NCI-H146 treated with DMSO at 0.1 percent for 48 hours (cell line): Measurements from ENCODE around the gene PLEKHB1.

Source experiments
- DNase-seq: peaks from one replicate; lab custom pipeline; 2025; ENCODE audit not compliant: unreplicated experiment; lab: John Stamatoyannopoulos, UW

The PLEKHB1 gene

DNA sequence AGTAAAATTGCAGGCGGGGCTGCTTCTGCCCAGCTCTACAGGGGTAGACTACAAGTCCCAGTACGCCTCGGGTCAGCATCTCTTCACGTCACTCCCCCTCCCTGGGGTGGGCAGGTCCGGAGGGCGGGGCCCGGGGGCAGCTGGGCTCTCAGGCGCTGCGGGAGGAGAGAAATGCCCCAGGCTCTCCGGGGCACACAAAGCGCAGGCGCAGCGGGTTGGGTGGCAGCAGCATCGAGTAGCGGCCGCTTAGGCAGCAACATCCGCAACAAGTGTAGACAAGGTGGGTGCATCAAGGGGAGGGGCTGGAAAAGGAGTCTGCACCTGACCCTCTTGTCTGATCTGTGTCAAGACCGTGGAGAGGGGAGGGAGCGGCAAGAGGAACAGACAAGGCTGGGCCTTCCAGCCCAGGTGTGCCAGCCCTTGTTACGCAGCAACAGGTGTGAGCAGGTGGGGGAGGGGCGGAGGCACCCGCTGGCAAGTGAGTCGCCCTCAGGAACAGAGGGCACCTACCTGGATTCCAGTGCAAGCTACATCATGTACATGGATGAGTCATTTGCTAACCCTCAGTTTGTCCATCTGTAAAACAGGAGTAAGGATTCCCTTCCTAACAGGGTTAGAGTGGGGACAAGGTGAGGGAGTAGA is 1.2 kb downstream of the PLEKHB1 start:
- DNase-seq = peak; percentile 86

DNA sequence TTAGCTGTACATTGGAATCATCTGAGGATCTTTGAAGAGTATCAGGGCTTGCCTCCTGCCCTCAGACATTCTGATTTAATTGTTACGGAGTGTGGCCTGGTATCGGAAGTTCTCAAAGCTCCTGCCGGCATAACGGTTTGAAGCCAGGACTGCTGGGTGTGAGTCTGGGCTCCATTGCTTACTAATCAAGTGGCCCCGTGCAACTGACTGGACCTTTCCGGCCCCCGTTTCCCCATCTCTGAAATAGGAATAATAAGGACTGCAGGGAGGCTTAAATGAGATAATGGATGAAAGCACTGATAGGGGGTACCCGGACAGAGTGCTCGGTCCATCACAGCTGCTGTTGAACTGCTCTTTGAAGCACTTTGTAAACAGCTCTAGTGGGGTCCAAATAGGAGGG is 1.7 kb downstream of the PLEKHB1 start:
- DNase-seq = no peak

DNA sequence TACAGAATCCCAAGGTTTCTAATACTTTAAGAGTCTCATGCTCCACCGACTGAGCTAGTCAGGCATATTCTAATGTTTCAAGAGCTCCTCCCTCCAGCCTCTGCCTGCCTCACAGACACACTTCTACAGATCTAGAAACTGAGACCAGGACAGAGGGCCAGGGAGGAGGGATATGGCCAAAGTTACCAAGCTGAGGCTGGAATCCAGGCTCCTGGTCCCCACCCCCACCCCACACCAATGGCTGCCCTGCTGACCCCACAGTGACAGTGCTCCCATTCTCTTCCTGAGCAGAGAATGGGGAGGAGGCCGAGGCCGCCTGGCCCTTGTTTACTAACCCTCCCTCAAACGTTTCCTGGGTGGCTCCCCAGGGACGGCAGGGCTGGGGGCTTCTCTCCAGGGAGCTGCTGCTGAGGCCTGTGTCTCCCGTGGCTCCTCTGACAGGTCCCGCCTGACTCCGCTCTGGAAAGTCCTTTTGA is 2.2 kb downstream of the PLEKHB1 start:
- no peak for DNase-seq

DNA sequence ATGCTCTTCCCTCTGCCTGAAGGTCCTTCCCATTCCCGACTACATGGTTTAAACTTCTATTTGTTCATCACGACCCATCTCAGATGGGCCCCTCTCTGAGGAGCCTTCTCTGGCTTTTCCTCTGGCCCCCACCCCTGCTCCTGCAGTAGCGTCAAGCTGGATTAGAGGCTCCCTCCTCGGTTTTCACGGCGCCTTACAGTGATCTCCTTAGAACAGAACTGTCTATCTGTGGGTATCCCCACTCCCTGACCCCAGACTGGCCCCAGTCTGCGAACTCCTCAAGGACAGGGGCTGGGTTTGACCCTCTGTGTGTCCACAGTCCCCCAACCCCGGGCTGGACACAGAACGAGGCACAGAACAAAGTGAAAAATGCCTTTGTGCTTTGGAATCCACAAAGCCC is 2.8 kb downstream of the PLEKHB1 start:
- DNase-seq = no peak

DNA sequence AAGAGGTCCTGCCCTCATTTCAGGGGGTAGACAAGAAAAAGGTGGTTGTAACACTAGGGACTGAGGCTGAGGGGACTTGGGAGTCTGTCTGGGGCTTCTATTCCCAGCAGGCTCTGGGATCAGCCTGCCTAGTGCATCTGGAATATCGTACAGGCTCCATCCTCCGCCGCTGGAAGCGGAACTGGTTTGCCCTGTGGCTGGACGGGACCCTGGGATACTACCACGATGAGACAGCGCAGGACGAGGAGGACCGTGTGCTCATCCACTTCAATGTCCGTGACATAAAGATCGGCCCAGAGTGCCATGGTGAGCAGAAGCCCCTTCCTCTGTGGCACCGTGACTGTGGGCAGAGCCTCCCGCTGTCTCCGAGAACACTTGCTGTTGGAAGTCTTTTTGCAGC is 4.0 kb downstream of the PLEKHB1 start:
- no peak for DNase-seq

DNA sequence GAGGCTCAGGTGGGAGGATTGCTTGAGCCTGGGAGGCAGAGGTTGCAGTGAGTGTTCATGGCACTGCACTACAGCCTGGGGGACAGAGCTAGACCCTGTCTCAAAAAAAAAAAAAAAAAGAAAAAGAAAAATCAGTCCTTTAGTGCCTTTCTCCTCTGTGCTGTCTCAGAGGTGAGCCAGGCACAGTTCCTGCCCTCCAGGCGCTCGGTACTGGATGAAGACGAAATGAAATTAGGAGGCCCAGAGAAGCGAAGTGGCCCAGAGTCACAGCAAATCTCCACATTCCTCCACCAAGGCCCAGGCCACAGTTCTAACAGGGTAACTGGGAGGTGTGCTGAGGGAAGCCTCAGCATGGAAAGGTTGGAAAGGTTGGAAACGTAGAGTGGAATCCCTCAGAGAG is 4.9 kb downstream of the PLEKHB1 start:
- no peak for DNase-seq

DNA sequence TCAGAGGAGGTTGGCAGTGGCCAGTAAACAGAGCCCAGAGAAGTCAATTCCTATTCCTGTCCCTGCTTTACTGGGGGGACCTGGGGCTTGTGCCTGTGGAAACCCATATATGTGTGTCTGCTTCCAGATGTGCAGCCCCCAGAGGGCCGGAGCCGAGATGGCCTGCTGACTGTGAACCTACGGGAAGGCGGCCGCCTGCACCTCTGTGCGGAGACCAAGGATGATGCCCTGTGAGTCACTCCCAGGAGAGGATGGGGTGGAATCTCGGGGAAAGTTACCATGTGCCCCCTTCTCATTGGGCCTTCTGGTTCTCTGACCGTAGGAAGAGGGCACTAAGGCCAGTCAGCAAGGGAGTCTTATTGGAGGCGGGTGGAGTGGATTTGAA is 5.3 kb downstream of the PLEKHB1 start:
- no peak for DNase-seq

DNA sequence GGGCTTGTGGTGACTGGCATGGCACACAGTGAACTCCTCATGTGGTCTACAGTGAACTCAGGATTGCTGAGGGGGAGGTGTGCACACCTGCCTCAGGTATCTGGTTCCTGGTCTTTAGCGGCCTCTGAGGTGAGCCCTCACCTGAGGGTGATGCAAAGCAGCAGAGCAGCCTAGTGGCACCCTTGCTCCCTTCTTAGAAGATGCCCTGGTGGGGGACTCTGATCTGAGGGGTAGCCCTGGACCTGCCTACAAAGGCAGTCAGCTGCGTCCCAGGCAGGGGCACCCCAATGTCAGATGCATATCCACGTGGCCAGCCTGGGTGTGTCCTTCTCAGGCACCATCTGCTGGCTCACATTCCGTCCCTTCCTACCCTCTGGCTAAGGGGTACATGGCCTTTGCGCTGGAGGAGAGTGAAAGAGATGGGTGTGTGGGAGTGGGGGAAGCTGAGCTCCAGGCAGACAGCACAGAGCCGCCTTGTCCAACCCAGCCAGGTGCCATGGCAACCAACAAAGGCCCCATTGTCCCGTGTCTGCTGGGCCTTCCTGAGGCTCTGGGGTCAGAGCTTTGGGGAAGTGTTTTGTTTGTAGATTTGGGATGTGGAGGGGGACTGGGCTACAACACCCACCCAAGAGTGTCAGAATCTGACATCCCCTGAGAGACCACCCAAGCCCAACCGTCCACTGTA is 5.8 kb downstream of the PLEKHB1 start:
- peak; percentile 5 for DNase-seq

DNA sequence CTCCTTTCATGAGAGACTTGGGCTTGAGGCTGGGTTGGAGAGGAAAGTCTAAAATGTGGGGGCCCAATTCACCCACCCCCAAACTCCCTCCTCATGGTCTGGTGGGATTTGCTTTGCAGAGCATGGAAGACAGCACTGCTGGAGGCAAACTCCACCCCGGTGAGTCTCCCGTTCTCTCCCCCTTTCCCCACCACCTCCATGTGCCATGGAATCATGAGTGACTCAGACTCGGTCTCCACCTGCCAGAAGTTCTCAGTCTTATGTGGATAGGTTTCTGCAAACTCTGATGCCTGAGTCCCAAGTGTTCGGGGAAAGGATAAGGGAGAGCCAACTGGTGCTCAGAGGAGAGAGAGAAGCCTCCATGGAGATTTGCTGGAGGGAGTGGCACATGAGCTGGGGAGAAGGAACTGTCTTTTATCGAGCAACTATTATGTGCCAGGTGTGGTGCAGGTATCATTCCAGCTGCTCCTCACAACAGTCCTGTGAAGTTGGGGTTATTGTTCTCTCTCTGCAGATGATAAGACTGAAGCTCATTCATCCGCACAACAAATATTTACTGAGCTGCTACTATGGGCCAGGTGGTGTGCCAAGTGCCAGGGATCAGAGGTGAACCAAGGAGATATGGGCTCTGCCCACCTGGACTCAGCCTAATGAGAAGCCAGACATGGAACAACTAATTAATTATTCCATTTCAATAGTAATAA is 6.6 kb downstream of the PLEKHB1 start:
- DNase-seq = peak; percentile 41

DNA sequence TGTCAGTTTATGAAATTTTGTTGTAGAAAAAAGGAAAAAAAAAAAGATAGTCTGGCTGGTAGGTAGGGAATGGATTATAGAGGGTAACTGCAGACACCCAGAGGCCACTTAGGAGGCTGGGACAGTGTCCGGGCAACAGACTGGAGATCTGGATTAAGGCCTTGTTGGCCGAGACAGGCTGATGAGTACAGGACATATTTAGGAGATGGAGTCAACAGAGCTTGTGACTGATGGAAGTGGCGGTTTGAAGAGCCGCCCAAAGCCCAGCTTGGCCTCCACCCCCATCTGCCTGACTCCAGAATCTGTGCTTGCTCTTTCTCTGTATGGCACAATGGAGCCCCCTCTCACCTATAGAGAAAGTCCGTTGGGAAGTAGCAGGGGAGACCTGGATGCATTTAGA is 7.6 kb downstream of the PLEKHB1 start:
- DNase-seq = no peak

DNA sequence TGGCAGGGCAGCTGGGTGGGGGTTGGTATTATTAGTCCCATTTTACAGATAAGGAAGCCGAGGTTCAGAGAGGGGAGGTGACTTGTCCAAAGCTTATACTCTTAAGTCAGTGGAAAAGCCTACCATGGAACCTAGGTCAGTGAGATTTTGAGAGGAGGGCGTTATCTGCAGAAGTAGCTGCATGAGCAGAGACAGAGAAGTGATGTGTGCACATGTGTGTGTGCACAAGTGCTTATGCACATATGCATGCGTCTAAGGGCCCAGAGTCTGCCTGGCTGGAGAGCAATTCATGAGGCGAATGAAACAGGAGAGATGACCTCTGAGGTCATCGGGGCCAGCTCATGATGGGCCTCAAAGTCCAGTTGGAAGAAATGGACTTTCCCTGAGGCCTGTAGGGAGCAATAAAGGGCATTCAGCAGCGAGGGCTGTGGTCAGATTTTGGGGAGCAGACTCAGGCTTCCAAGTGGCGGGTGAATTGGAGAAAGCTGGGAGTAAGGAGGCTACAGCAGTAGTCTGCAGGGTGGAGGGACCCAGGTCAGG is 8.2 kb downstream of the PLEKHB1 start:
- DNase-seq = no peak

DNA sequence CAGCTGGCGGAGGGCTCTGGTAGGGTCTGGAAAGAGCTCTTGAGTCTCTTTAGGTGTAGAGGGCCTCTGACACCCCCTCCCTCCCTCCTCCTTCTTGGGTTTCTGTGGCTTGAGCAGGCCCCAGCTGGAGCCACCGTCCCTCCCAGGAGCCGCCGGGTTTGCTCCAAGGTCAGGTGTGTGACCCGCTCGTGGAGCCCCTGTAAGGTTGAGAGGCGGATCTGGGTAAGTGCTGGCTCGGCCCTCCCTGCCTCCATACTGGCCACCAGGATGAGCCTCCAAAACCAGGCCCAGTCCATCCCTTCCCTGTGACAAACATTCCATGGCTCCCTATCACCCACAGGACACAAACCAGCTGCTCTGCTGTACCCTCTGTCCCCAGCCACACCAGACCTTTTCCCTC is 9.3 kb downstream of the PLEKHB1 start:
- DNase-seq = no peak

DNA sequence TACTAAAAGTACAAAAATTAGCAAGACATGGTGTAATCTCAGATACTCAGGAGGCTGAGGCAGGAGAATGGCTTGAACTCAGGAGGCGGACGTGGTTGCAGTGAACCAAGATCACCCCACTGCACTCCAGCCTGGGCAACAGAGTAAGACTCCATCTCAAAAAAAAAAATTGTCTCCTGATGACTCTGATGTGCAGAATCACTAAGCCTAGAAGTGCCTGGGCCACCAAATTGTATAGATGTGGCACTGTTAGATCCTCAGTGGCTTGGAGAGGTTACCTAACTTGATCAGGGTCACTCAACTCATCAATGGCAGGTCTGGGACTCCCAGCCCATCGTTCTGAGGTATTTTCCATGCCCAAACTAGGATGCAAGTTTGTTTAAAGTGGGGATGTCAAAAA is 10.6 kb downstream of the PLEKHB1 start:
- DNase-seq = no peak

DNA sequence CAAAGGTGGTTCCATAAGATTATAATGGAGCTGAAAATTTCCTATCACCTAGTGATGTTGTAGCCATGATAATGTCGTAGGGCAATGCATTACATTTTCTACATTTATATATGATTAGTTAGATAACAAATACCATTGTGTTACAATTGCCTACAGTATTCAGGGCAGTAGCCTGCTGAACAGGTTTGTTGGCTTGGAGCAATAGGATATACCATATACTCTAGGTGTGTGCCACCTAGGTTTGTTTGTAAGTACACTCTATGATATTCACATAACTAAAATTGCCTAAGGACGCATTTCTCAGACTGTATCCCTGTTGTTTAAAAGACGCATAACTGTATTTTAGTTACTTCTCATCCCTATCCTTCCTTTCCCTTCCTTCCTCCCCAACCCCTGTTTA is 13.6 kb downstream of the PLEKHB1 start:
- no peak for DNase-seq

DNA sequence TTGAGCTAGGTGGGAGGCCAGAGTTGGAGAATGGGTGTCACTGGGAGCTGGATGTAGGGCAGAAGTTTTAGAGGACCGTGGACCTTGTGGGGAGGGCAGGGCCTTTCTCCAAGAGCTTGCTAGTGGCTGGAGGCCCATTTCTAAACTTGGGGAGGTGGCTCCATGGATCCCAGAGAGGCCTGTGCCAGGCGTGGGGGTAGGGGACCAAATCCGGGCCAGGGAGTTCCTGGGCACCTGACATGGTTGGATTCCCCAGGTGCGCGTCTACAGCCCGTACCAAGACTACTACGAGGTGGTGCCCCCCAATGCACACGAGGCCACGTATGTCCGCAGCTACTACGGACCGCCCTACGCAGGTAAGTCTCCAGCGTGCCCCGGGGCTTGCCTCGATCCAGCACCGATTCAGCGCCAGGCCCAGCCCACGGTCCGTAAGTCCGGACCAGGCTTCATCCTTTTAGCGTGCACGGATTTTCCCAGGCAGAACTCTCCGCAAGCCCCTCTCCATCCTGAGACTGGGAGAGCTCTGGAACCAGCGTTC is 14.2 kb downstream of the PLEKHB1 start:
- DNase-seq = no peak

DNA sequence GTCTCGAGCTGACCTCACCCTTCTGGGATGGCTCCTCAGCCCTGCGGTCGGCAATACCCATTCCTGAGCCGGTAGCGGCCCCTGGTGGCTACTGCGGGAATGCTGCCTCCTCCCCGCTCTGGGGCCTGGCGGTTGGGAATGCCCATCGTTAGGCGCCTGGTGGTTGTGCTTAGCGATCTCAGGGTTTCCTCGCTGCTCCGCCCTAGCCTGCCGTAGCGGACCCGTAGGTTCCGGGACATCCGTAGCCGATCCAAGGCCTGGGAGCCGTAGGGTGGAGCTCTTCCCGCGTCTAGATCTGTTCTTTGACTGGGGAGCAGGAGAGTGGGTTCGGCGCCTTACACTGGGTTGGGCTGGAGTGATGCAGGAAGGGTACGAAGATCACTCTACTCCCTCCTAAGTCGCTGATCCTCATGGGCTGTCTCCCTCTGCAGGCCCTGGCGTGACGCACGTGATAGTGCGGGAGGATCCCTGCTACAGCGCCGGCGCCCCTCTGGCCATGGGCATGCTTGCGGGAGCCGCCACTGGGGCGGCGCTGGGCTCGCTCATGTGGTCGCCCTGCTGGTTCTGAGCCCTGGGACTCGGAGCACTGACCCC is 14.8 kb downstream of the PLEKHB1 start:
- no peak for DNase-seq

DNA sequence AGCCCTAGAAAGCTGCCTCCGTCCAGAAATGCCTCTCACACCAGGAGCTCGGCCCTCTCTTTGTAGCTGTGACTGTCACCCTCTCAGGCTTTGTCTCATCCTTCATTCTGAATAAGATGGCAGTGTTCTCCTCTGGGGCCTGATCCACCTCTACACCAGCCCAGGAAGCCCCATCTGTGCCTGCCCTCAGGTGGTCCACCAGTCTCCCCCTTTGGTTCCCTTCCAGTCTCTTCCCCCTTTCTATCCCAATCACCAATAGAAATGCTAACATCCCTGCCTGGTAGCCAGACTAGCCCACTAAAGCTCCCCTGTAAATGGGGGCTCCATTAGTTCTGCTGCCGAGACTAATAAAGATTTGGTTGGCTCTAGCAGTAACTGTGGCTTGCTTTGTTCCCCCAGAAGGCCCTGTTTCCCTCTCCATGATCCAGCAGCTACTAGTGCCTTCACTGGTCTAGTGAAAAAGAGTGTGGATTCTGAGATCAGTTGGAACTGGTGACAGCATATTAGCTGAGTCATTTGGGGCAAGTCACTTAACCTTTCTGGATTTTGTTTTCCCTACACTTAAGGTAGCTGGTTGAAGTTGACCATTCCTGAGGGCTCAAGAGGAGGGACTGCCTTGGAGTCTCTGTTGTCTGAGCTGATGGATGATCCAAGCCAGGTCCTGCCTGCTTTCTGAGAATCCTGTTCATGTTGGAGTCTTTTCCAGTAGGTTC is 16.2 kb downstream of the PLEKHB1 start:
- no peak for DNase-seq

DNA sequence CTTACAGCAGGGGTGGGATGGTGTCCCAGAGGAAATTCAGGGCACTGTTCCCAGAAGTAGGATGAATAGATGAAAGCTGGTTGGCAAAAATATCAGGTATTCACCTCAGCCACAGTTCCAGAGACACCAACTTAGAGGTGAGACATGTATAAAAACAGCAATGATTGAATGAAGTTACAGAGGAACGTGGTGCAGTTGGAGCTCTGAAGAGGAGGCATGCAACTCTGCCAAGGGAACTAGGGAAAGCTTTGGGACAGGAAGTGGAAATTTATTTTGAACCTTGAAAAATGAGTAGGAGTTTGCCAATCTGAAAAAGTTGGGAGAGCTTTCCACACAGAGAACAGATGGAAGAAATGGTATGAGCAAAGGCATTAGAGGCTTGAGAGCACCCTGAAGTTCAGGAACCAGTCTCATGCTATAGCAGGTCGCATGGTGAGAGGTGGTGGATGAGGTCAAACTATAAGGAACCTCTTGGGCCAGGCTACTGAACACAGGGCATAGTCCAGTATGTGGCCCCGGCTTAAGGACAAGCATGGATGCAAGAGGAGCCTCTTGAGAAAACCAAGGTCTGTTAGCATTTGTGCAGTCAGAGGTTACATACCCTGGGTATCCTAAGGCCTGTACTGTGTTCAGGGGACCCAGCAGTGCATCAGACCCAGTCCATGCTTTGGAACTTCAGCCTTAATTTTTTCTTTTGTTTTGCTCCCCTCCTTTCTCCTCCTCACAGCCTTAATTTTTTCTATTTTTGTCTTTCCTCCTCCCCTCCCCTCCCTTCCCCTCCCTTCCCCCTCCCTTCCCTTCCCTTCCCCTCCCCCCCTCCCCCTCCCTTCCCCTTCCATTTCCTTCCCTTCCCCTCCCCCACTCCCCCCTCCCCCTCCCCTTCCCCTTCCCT is 17.5 kb downstream of the PLEKHB1 start:
- no peak for DNase-seq

DNA sequence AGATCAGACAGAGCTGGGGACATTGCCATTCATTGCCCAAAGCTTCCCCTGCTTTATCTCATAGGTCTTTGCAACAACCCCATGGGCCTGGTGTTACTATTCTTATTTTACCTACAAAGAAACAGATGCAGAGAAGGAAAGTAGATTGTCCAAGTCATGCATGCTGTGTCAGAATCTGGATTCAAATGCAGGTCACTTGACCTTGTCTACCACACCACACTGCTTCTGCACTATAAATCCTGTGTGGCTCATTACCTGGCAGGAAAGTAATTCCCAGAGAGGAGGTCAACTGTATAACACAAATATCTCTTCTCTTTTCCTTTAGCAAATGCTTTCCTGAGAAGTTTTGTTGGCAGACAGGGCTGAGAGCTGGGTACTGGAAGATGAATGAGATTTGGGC is 18.5 kb downstream of the PLEKHB1 start:
- no peak for DNase-seq

DNA sequence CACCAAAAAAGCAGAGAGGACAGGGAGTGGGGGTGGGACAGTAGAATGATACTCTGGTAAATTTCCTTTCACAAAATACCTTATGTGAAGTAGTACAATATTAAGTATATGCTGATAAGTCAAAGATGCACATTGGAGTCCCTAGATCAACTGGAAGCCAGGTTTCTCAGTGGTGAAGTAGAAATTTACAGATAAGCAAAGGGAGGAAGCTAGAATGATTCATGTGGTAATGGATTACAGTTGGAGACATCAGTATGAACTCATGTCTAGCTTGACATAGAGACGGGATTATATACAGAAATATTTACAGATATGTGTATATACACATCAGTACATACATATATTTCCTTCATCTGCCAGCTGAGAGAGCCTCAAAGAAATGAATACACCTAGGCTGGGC is 21.5 kb downstream of the PLEKHB1 start:
- no peak for DNase-seq
